Measurements from ENCODE around the gene ANTXR2. TPM values are rescaled to one million over a fixed set of nuclear protein-coding genes. Genes with fewer than 3 reads are reported as not detected.

The ANTXR2 gene
- total and polyA plus RNA-seq, 9 of the 15 experiments (the other 6 are each of a cell fraction or from before 2014, with no cell fraction given), result 10.1 to 83.8 (median 60.3) TPM

DNA sequence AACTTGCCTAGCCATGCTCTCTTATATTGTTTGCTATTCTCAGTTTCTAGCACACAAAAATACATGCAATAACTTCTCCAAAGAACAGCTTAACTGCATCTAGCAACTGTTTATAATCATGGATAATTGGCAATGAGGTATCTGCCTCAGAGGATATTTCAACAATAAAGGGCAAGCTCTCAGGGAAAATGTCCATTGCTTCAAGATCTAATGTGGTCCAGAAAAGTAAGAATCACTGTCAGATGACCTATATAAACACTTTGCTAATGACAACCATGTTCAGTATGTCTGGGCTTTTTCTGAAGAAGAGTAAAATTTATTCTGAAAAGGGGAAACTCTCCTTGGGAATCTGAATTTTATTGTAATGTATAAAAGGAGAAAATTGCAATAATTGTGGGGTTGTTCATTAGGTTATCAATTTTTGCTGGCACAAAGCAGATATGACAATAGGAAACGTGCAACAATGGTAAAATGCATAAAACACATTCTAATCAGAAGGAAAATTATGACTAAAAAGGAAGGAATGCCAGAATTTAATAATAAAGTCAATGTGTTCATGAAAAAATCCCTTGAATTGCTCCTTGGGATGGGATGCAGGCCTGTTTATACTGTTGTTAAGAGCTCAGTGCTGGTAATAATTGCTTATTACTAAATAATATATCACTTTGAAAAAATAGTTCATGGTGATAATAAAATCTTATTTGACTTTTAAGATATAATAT is 90.3 kb downstream of the ANTXR2 start (continued):
- TF ChIP-seq, protein P1, sequence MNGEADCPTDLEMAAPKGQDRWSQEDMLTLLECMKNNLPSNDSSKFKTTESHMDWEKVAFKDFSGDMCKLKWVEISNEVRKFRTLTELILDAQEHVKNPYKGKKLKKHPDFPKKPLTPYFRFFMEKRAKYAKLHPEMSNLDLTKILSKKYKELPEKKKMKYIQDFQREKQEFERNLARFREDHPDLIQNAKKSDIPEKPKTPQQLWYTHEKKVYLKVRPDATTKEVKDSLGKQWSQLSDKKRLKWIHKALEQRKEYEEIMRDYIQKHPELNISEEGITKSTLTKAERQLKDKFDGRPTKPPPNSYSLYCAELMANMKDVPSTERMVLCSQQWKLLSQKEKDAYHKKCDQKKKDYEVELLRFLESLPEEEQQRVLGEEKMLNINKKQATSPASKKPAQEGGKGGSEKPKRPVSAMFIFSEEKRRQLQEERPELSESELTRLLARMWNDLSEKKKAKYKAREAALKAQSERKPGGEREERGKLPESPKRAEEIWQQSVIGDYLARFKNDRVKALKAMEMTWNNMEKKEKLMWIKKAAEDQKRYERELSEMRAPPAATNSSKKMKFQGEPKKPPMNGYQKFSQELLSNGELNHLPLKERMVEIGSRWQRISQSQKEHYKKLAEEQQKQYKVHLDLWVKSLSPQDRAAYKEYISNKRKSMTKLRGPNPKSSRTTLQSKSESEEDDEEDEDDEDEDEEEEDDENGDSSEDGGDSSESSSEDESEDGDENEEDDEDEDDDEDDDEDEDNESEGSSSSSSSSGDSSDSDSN (IDR thresholded peaks at IDR 0.05; ENCODE audit: borderline replicate concordance in 1 of 2, low read depth in 2 of 2, low read length in 2 of 2), result no peak
- TF ChIP-seq, protein P2, sequence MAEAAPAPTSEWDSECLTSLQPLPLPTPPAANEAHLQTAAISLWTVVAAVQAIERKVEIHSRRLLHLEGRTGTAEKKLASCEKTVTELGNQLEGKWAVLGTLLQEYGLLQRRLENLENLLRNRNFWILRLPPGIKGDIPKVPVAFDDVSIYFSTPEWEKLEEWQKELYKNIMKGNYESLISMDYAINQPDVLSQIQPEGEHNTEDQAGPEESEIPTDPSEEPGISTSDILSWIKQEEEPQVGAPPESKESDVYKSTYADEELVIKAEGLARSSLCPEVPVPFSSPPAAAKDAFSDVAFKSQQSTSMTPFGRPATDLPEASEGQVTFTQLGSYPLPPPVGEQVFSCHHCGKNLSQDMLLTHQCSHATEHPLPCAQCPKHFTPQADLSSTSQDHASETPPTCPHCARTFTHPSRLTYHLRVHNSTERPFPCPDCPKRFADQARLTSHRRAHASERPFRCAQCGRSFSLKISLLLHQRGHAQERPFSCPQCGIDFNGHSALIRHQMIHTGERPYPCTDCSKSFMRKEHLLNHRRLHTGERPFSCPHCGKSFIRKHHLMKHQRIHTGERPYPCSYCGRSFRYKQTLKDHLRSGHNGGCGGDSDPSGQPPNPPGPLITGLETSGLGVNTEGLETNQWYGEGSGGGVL (CRISPR knock-in tag; IDR thresholded peaks at IDR 0.05), result no peak
- no peak for TF ChIP-seq ZNF3 (CRISPR knock-in tag; IDR thresholded peaks at IDR 0.05)
- no peak for TF ChIP-seq DNMT1 (IDR thresholded peaks at IDR 0.05)
- TF ChIP-seq, protein P3, sequence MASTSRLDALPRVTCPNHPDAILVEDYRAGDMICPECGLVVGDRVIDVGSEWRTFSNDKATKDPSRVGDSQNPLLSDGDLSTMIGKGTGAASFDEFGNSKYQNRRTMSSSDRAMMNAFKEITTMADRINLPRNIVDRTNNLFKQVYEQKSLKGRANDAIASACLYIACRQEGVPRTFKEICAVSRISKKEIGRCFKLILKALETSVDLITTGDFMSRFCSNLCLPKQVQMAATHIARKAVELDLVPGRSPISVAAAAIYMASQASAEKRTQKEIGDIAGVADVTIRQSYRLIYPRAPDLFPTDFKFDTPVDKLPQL (IDR thresholded peaks at IDR 0.05; ENCODE audit: extremely low read depth, insufficient read length), result no peak
- TF ChIP-seq FOXJ3 (CRISPR knock-in tag; IDR thresholded peaks at IDR 0.05), result no peak
- TF ChIP-seq, protein P4, sequence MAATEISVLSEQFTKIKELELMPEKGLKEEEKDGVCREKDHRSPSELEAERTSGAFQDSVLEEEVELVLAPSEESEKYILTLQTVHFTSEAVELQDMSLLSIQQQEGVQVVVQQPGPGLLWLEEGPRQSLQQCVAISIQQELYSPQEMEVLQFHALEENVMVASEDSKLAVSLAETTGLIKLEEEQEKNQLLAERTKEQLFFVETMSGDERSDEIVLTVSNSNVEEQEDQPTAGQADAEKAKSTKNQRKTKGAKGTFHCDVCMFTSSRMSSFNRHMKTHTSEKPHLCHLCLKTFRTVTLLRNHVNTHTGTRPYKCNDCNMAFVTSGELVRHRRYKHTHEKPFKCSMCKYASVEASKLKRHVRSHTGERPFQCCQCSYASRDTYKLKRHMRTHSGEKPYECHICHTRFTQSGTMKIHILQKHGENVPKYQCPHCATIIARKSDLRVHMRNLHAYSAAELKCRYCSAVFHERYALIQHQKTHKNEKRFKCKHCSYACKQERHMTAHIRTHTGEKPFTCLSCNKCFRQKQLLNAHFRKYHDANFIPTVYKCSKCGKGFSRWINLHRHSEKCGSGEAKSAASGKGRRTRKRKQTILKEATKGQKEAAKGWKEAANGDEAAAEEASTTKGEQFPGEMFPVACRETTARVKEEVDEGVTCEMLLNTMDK (IDR thresholded peaks at IDR 0.05; ENCODE audit: borderline replicate concordance, insufficient read depth, low read depth, low read length, poor library complexity, severe bottlenecking), result no peak
- TF ChIP-seq, protein P5, sequence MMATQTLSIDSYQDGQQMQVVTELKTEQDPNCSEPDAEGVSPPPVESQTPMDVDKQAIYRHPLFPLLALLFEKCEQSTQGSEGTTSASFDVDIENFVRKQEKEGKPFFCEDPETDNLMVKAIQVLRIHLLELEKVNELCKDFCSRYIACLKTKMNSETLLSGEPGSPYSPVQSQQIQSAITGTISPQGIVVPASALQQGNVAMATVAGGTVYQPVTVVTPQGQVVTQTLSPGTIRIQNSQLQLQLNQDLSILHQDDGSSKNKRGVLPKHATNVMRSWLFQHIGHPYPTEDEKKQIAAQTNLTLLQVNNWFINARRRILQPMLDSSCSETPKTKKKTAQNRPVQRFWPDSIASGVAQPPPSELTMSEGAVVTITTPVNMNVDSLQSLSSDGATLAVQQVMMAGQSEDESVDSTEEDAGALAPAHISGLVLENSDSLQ (IDR thresholded peaks at IDR 0.05), result no peak
- TF ChIP-seq CHD2 (IDR thresholded peaks at IDR 0.05; ENCODE audit: low read depth, low read length), result no peak
- TF ChIP-seq JUNB (CRISPR knock-in tag; conservative IDR thresholded peaks at IDR 0.05), result no peak
- TF ChIP-seq SUPT5H (IDR thresholded peaks at IDR 0.05), result no peak
- TF ChIP-seq, protein P6, sequence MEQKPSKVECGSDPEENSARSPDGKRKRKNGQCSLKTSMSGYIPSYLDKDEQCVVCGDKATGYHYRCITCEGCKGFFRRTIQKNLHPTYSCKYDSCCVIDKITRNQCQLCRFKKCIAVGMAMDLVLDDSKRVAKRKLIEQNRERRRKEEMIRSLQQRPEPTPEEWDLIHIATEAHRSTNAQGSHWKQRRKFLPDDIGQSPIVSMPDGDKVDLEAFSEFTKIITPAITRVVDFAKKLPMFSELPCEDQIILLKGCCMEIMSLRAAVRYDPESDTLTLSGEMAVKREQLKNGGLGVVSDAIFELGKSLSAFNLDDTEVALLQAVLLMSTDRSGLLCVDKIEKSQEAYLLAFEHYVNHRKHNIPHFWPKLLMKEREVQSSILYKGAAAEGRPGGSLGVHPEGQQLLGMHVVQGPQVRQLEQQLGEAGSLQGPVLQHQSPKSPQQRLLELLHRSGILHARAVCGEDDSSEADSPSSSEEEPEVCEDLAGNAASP (IDR thresholded peaks at IDR 0.05), result no peak
- no peak for TF ChIP-seq ZNF696 (CRISPR knock-in tag; conservative IDR thresholded peaks at IDR 0.05)
- no peak for TF ChIP-seq TRIM28 (IDR thresholded peaks at IDR 0.05)

Data from K562 (cell line).